Right lobe of liver (tissue), 4 donors: ENCODE data around the gene PRKCA.

Experiments used
- POLR2A ChIP-seq: fragments of 450-650 bp; IDR thresholded peaks from one replicate; pipeline ENCODE4 v1.6.1; 2017; ENCODE audit warnings: antibody characterized with exemption, mild to moderate bottlenecking
- TF ChIP-seq, protein P1 (sequence below), 4 donors: fragments of 200-600 bp in 3 of 4; fragments of 450-650 bp in 1 of 4; IDR thresholded peaks; one replicate each; pipeline versions ENCODE4 v1.5.1 to v1.8.0; 2016 to 2022; ENCODE audit warnings: antibody characterized with exemption in 4 of 4, mild to moderate bottlenecking in 2 of 4
- donor health status: DM: no; HTN: no; CAD: no.
- donor health status: DM: no; HTN: no; CAD: no.
- donor health status: DM: no; HTN: yes; CAD: no.

GRCh38 chr17:66287911-66288310 lies 14.5 kb upstream of the PRKCA start:
- TF ChIP-seq, protein P1, sequence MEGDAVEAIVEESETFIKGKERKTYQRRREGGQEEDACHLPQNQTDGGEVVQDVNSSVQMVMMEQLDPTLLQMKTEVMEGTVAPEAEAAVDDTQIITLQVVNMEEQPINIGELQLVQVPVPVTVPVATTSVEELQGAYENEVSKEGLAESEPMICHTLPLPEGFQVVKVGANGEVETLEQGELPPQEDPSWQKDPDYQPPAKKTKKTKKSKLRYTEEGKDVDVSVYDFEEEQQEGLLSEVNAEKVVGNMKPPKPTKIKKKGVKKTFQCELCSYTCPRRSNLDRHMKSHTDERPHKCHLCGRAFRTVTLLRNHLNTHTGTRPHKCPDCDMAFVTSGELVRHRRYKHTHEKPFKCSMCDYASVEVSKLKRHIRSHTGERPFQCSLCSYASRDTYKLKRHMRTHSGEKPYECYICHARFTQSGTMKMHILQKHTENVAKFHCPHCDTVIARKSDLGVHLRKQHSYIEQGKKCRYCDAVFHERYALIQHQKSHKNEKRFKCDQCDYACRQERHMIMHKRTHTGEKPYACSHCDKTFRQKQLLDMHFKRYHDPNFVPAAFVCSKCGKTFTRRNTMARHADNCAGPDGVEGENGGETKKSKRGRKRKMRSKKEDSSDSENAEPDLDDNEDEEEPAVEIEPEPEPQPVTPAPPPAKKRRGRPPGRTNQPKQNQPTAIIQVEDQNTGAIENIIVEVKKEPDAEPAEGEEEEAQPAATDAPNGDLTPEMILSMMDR (IDR thresholded peaks at IDR 0.05): no peak
- no peak for TF ChIP-seq POLR2A
